Liver (tissue), 9 donors: ENCODE results near the gene SHC3. TPM values are rescaled to one million over a fixed set of nuclear protein-coding genes. Genes with fewer than 3 reads are reported as not detected.

Experiments
- DNase-seq: peaks from one replicate; pipeline ENCODE4 v3.0.0-alpha.2; 2017; ENCODE audit warnings: low spot score
- H3K27ac ChIP-seq, 2 donors: one replicate each; pipeline ENCODE4 v1.7.0; 2013; ENCODE audit warnings: inconsistent platforms in 2 of 2, low read length in 2 of 2, control low read depth in 1 of 2, low read depth in 1 of 2, mild to moderate bottlenecking in 1 of 2
- H3K27me3 ChIP-seq, 4 donors: one replicate each; pipeline versions ENCODE4 v1.6.1 to v1.7.0; 2013; ENCODE audit warnings: low read length in 3 of 4, inconsistent platforms in 1 of 4, mild to moderate bottlenecking in 1 of 4, moderate library complexity in 1 of 4; ENCODE audit not compliant: control insufficient read depth in 4 of 4, insufficient read depth in 4 of 4
- H3K36me3 ChIP-seq, 4 donors: one replicate each; pipeline versions ENCODE4 v1.6.1 to v1.7.0; 2013; ENCODE audit warnings: low read length in 3 of 4, mild to moderate bottlenecking in 3 of 4, low read depth in 1 of 4, moderate library complexity in 1 of 4; ENCODE audit not compliant: control insufficient read depth in 4 of 4, insufficient read depth in 3 of 4
- H3K4me1 ChIP-seq, 4 donors: one replicate each; pipeline versions ENCODE4 v1.6.1 to v1.7.0; 2013; ENCODE audit warnings: low read length in 3 of 4, mild to moderate bottlenecking in 3 of 4, moderate library complexity in 1 of 4; ENCODE audit not compliant: control insufficient read depth in 4 of 4, insufficient read depth in 4 of 4
- H3K4me3 ChIP-seq, 3 donors: one replicate each; pipeline versions ENCODE4 v1.6.1 to v1.7.0; 2013; ENCODE audit warnings: low read length in 3 of 3, control low read depth in 1 of 3, low read depth in 1 of 3, mild to moderate bottlenecking in 1 of 3
- H3K9ac ChIP-seq, 2 donors: one replicate each; pipeline ENCODE4 v1.7.0; 2013; ENCODE audit warnings: low read length in 2 of 2, mild to moderate bottlenecking in 2 of 2, moderate library complexity in 2 of 2, control low read depth in 1 of 2, low read depth in 1 of 2
- H3K9me3 ChIP-seq, 4 donors: one replicate each; pipeline versions ENCODE4 v1.6.1 to v1.7.0; 2013; ENCODE audit warnings: low read length in 3 of 4; ENCODE audit not compliant: control insufficient read depth in 4 of 4
- ATF3 ChIP-seq: IDR thresholded peaks from 2 replicates; pipeline ENCODE4 v1.6.1; 2016; ENCODE audit warnings: antibody characterized with exemption
- CTCF ChIP-seq: fragments of 150-350 bp; IDR thresholded peaks from 2 replicates; pipeline ENCODE4 v1.5.1; 2017; ENCODE audit warnings: improper control_type of control experiment, low read depth, low read length; ENCODE audit not compliant: missing input control
- EGR1 ChIP-seq, 2 donors: IDR thresholded peaks; 2 replicates each; pipeline ENCODE4 v1.6.1; 2016 to 2018; ENCODE audit warnings: antibody characterized with exemption in 2 of 2, low read depth in 2 of 2
- FOXA1 ChIP-seq: IDR thresholded peaks from 2 replicates; pipeline ENCODE4 v1.6.1; 2016; ENCODE audit warnings: antibody characterized with exemption
- FOXA2 ChIP-seq: IDR thresholded peaks from 2 replicates; pipeline ENCODE4 v1.6.1; 2016; ENCODE audit warnings: antibody characterized with exemption
- GABPA ChIP-seq, 2 donors: IDR thresholded peaks in 1 of 2; conservative IDR thresholded peaks in 1 of 2; 2 replicates each; pipeline ENCODE4 v1.6.1; 2016; ENCODE audit warnings: antibody characterized with exemption in 2 of 2, mild to moderate bottlenecking in 1 of 2, moderate library complexity in 1 of 2
- HNF4A ChIP-seq, 2 donors: conservative IDR thresholded peaks; 2 replicates each; pipeline ENCODE4 v1.6.1; 2016; ENCODE audit warnings: antibody characterized with exemption in 2 of 2, mild to moderate bottlenecking in 2 of 2
- HNF4G ChIP-seq: IDR thresholded peaks from 2 replicates; pipeline ENCODE4 v1.6.1; 2016; ENCODE audit warnings: antibody characterized with exemption
- JUND ChIP-seq, 2 donors: IDR thresholded peaks; 2 replicates each; pipeline ENCODE4 v1.6.1; 2016; ENCODE audit warnings: antibody characterized with exemption in 2 of 2
- MAX ChIP-seq: IDR thresholded peaks from 2 replicates; pipeline ENCODE4 v1.6.1; 2016; ENCODE audit warnings: antibody characterized with exemption
- NR2F2 ChIP-seq: IDR thresholded peaks from 2 replicates; pipeline ENCODE4 v1.6.1; 2016; ENCODE audit warnings: antibody characterized with exemption
- RAD21 ChIP-seq, 2 donors: IDR thresholded peaks; 2 replicates each; pipeline ENCODE4 v1.6.1; 2016; ENCODE audit warnings: antibody characterized with exemption in 2 of 2, mild to moderate bottlenecking in 2 of 2
- REST ChIP-seq: IDR thresholded peaks from 2 replicates; pipeline ENCODE4 v1.6.1; 2016; ENCODE audit warnings: antibody characterized with exemption, mild to moderate bottlenecking
- RXRA ChIP-seq, 2 donors: IDR thresholded peaks; 2 replicates each; pipeline ENCODE4 v1.6.1; 2017 to 2018; ENCODE audit warnings: antibody characterized with exemption in 2 of 2, mild to moderate bottlenecking in 1 of 2
- SP1 ChIP-seq: IDR thresholded peaks from 2 replicates; pipeline ENCODE4 v1.6.1; 2018; ENCODE audit warnings: antibody characterized with exemption, mild to moderate bottlenecking
- TAF1 ChIP-seq: conservative IDR thresholded peaks from 2 replicates; pipeline ENCODE4 v1.6.1; 2016; ENCODE audit warnings: antibody characterized with exemption, mild to moderate bottlenecking
- YY1 ChIP-seq: IDR thresholded peaks from 2 replicates; pipeline ENCODE4 v1.6.1; 2016; ENCODE audit warnings: antibody characterized with exemption, mild to moderate bottlenecking
- ZBTB33 ChIP-seq: IDR thresholded peaks from 2 replicates; pipeline ENCODE4 v1.6.1; 2016; ENCODE audit warnings: antibody characterized with exemption
- WGBS: extraction: QIAGEN DNeasy Blood & Tissue Kit; methylation state at CpG from one replicate; pipeline ENCODE4 v1.1.7; 2013; 5-methylcytosine and 5-hydroxymethylcytosine counted together
- polyA plus RNA-seq, 2 donors: library from polyadenylated mRNA; stranded (reverse) in 1 of 2; unstranded in 1 of 2; fragments of 200-250 nt in 1 of 2; fragments of >200 nt in 1 of 2; fragmentation: Nextera tagmentation in 1 of 2; extraction: Ambion mirVana in 1 of 2; gene quantifications; one replicate each; pipeline versions ENCODE4 v1.2.1 to v1.2.3, GENCODE V29; 2013 to 2015
- total RNA-seq, 2 donors: library from RNA; depleted of rRNA; stranded (reverse); fragments of >200 nt; gene quantifications; one replicate each; pipeline ENCODE4 v1.2.3, GENCODE V29; 2014
- donor health status: healthy.
- donor health status: healthy.
- donor health status: healthy.
- donor health status: healthy.
- donor health status: healthy.

Gene SHC3
- total and polyA plus RNA-seq, 4 donors: 0.03 to 0.08 (median 0.04) TPM

- Histone ChIP-seq H3K4me1 (peaks cover 0 to 29% (median 22%) of the 10 kb centered on the region in 4 donors), H3K9ac (no peak overlapping the region), H3K4me3 (no peak overlapping the region), H3K27me3 (peaks cover 0 to 5% (median 2%) of the 10 kb centered on the region in 4 donors), H3K27ac (peak overlapping the region; percentile 31 to 42), H3K36me3 (no peaks in the 10 kb centered on the region), H3K9me3 (no peaks in the 10 kb centered on the region)
- TF ChIP-seq SP1: no peak
- no peak for TF ChIP-seq YY1
- no peak for TF ChIP-seq REST
- no peak for TF ChIP-seq CTCF
- no peak for TF ChIP-seq HNF4G
- TF ChIP-seq TAF1: no peak
- no peak for TF ChIP-seq NR2F2
- TF ChIP-seq HNF4A (conservative IDR thresholded peaks at IDR 0.05): no peak
- no peak for TF ChIP-seq EGR1 (IDR thresholded peaks at IDR 0.05; ENCODE audit: low read depth in 2 of 2)
- TF ChIP-seq ATF3: no peak
- TF ChIP-seq RXRA (IDR thresholded peaks at IDR 0.05): no peak
- no peak for TF ChIP-seq FOXA2
- no peak for TF ChIP-seq GABPA (IDR thresholded peaks at IDR 0.05 in 1 of 2, conservative IDR thresholded peaks at IDR 0.05 in 1 of 2)
- TF ChIP-seq RAD21 (IDR thresholded peaks at IDR 0.05): no peak
- no peak for TF ChIP-seq MAX
- TF ChIP-seq FOXA1: no peak
- no peak for TF ChIP-seq ZBTB33
- TF ChIP-seq JUND (IDR thresholded peaks at IDR 0.05): no peak
- DNase-seq: no peak
- WGBS: 88% methylated on average over 14 of the region's 14 CpGs
Measured at GRCh38 chr9:88993871-88994460, 184.7 kb downstream of the SHC3 start.
